ENCODE data around the gene DUSP28. TPM values are rescaled to one million over a fixed set of nuclear protein-coding genes. Genes with fewer than 3 reads are reported as not detected.

DUSP28 gene
- total and polyA plus RNA-seq, 10 of the 15 experiments (the other 5 are each of a cell fraction or from before 2014, with no cell fraction given): 2.5 to 12.5 (median 6.4) TPM

DNA sequence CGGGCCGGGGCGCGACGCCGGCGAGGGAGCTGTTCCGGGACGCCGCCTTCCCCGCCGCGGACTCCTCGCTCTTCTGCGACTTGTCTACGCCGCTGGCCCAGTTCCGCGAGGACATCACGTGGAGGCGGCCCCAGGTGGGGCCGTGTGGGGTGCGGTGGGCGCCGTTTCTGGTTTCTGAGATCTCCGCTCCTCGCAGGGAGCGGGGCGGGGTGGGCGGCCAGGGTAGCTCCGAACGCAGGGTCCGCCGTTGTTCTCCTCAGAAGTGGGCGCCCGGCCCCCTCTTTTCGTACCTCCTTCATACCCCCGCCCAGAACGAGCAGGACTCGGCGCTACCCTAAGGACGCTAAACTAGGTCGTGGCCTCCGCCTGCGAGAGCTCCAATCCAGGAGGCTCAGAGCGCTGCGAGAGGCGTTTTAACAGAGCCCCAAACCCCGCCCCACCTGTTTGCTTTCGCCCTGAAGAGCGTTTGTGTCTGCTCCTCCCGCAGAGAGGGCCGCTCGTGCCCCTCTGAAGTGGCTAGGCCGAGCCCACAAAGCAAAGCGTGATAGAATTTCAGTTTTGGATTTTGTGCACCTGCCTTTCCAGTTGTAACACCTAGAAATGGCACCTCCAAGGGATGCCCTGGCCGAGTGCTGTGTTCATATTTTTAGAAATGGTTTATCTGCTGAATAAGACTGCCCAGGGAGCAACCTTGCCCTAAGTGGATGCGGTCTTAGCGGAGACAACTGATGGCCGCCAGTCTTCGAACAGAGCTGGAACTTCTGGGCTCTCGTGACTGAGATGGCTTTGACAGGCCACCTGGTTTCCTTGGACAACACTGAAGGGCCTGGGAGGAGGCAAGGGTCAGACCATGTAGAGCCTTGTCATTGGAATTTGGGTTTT is 27.0 kb downstream of the DUSP28 start (continued):
- TF ChIP-seq, protein P1, sequence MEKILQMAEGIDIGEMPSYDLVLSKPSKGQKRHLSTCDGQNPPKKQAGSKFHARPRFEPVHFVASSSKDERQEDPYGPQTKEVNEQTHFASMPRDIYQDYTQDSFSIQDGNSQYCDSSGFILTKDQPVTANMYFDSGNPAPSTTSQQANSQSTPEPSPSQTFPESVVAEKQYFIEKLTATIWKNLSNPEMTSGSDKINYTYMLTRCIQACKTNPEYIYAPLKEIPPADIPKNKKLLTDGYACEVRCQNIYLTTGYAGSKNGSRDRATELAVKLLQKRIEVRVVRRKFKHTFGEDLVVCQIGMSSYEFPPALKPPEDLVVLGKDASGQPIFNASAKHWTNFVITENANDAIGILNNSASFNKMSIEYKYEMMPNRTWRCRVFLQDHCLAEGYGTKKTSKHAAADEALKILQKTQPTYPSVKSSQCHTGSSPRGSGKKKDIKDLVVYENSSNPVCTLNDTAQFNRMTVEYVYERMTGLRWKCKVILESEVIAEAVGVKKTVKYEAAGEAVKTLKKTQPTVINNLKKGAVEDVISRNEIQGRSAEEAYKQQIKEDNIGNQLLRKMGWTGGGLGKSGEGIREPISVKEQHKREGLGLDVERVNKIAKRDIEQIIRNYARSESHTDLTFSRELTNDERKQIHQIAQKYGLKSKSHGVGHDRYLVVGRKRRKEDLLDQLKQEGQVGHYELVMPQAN (conservative IDR thresholded peaks at IDR 0.05): peak; percentile 8
- no peak for TF ChIP-seq NR2F1 (conservative IDR thresholded peaks at IDR 0.05)
- peak; percentile 24; the same call in 1 of the 2 replicates for TF ChIP-seq LARP7 (IDR thresholded peaks at IDR 0.05)
- no peak for TF ChIP-seq SRF (IDR thresholded peaks at IDR 0.05; ENCODE audit: low read depth in 2 of 2, low read length in 2 of 2)
- TF ChIP-seq TARDBP (IDR thresholded peaks at IDR 0.05; ENCODE audit: borderline replicate concordance): no peak
- no peak for TF ChIP-seq MTA3 (IDR thresholded peaks at IDR 0.05; ENCODE audit: borderline replicate concordance, low read length)
- TF ChIP-seq SMARCA5 (IDR thresholded peaks at IDR 0.05): 0 out of 2 replicates have a peak, but pooled peaks have one; percentile 24
- TF ChIP-seq POLR2A (IDR thresholded peaks at IDR 0.05; ENCODE audit: low read depth, low read length): peak; percentile 7; the same call in 1 of the 2 replicates
- TF ChIP-seq MEF2B (IDR thresholded peaks at IDR 0.05; ENCODE audit: partially characterized antibody, poor library complexity, severe bottlenecking): no peak
- TF ChIP-seq ZBTB33 (IDR thresholded peaks at IDR 0.05): 0 out of 2 replicates have a peak, but pooled peaks have one; percentile 20
- TF ChIP-seq RBBP5 (conservative IDR thresholded peaks at IDR 0.05): no peak
- no peak for TF ChIP-seq ATF3 (IDR thresholded peaks at IDR 0.05; ENCODE audit: borderline replicate concordance, extremely low read depth, low read depth, low read length)
- TF ChIP-seq RCOR1 (conservative IDR thresholded peaks at IDR 0.05; ENCODE audit: low read depth, low read length): no peak
- TF ChIP-seq ZNF207 (IDR thresholded peaks at IDR 0.05; ENCODE audit: borderline replicate concordance): no peak
